Pancreas (tissue), 10 donors: ENCODE measurements around the gene RNASE2. TPM values are rescaled to one million over a fixed set of nuclear protein-coding genes. Genes with fewer than 3 reads are reported as not detected.

Experiments used
- ATAC-seq, 4 donors: fragments of 200-7000 bp; cut with Tn5 transposase; one replicate each; pipeline versions ENCODE4 v1.8.0 to v1.9.1; 2020; ENCODE audit warnings: mild to moderate bottlenecking in 4 of 4, moderate library complexity in 4 of 4
- DNase-seq, 6 donors: peaks; one replicate each; pipeline ENCODE4 v3.0.0-alpha.2; 2020
- FAIRE-seq: peaks from 2 replicates; lab custom pipeline; 2012; peaks lifted over from hg19 to GRCh38; lab: Jason Lieb, UNC
- H3K27ac ChIP-seq, 4 donors: fragments of 200-600 bp; sonication (generic); 1 replicate in 3 of 4; 2 replicates in 1 of 4; pipeline versions ENCODE4 v1.5.0 to v1.8.0; 2020
- H3K27me3 ChIP-seq, 4 donors: fragments of 200-600 bp; one replicate each; pipeline ENCODE4 v1.8.0; 2021
- H3K36me3 ChIP-seq, 3 donors: fragments of 200-600 bp; sonication (generic) in 1 of 3; one replicate each; pipeline versions ENCODE4 v1.5.0 to v1.8.0; 2020 to 2021
- H3K4me1 ChIP-seq, 3 donors: fragments of 200-600 bp; one replicate each; pipeline ENCODE4 v1.8.0; 2021
- H3K4me3 ChIP-seq, 4 donors: fragments of 200-600 bp; sonication (generic) in 2 of 4; one replicate each; pipeline versions ENCODE4 v1.5.0 to v1.8.0; 2020 to 2021
- H3K9me3 ChIP-seq, 4 donors: fragments of 200-600 bp; one replicate each; pipeline ENCODE4 v1.8.0; 2021
- WGBS, 2 donors: extraction: QIAGEN DNeasy Blood & Tissue Kit; methylation state at CpG; one replicate each; pipeline ENCODE4 v1.1.7; 2013; 5-methylcytosine and 5-hydroxymethylcytosine counted together
- intact Hi-C, 3 donors: fragments of 100-400 bp; cut with DNase I; formaldehyde crosslinking; loops; one replicate each; pipeline versions ENCODE4 v1.11.1 to v1.14.2; 2022
- polyA plus RNA-seq, 2 donors: library from polyadenylated mRNA; stranded (reverse); fragments of 200-250 nt; gene quantifications; one replicate each; pipeline ENCODE4 v1.2.3, GENCODE V29; 2013
- total RNA-seq, 6 donors: library from RNA; stranded (reverse); fragmentation: NEBNext Ultra II Directional in 4 of 6; extraction: Animal tissue kit (Norgen Biotek cat#: 25700) in 4 of 6; gene quantifications; one replicate each; pipeline versions ENCODE4 v1.2.1 to v1.2.4, GENCODE V29; 2021 to 2023
- TF ChIP-seq, protein P1 (sequence below), 4 donors: fragments of 200-600 bp; sonication (generic) in 3 of 4; IDR thresholded peaks; one replicate each; pipeline versions ENCODE4 v1.5.0 to v1.8.0; 2021; ENCODE audit warnings: antibody characterized with exemption in 4 of 4
- donor health status: healthy with polysubstance abuse.
- donor health status: DM: no; HTN: no; CAD: no; lungs with moderate emphysema.
- donor health status: DM: no; HTN: no; CAD: no.
- donor health status: control.
- donor health status: control.
- donor health status: Bipolar disorder and iron deficiency.
- donor health status: DM: yes; HTN: yes; CAD: no.
- donor health status: DM: no; HTN: no; CAD: no.
- donor health status: DM: no; HTN: no; CAD: no.
- donor health status: DM: yes; HTN: yes; CAD: no.

RNASE2 gene
- total and polyA plus RNA-seq, 8 donors, result 0.27 to 1.3 (median 0.45) TPM; not detected in 1

GRCh38 chr14:20996521-20996920 is 41.2 kb downstream of the RNASE2 start:
- H3K27me3 ChIP-seq, result no peaks in the 10 kb centered on the region
- H3K4me1 ChIP-seq, result peaks cover 0 to 4% (median 3%) of the 10 kb centered on the region in 3 donors
- H3K36me3 ChIP-seq, result peaks cover 9 to 52% (median 33%) of the 10 kb centered on the region in 3 donors
- no peak for DNase-seq
- no peak overlapping the region for H3K27ac ChIP-seq
- no peak for ATAC-seq
- WGBS, 2 donors, result 81 to 84% methylated on average over 14 of the region's 14 CpGs
- no peak for FAIRE-seq
- no peaks in the 10 kb centered on the region for H3K9me3 ChIP-seq
- H3K4me3 ChIP-seq, result no peak overlapping the region
- intact Hi-C loops, result no loop called here
- TF ChIP-seq, protein P1, sequence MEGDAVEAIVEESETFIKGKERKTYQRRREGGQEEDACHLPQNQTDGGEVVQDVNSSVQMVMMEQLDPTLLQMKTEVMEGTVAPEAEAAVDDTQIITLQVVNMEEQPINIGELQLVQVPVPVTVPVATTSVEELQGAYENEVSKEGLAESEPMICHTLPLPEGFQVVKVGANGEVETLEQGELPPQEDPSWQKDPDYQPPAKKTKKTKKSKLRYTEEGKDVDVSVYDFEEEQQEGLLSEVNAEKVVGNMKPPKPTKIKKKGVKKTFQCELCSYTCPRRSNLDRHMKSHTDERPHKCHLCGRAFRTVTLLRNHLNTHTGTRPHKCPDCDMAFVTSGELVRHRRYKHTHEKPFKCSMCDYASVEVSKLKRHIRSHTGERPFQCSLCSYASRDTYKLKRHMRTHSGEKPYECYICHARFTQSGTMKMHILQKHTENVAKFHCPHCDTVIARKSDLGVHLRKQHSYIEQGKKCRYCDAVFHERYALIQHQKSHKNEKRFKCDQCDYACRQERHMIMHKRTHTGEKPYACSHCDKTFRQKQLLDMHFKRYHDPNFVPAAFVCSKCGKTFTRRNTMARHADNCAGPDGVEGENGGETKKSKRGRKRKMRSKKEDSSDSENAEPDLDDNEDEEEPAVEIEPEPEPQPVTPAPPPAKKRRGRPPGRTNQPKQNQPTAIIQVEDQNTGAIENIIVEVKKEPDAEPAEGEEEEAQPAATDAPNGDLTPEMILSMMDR (IDR thresholded peaks at IDR 0.05), result no peak

- intact Hi-C loops, result no loop called here
- Histone ChIP-seq H3K27me3 (no peaks in the 10 kb centered on the region), H3K4me3 (no peak overlapping the region), H3K36me3 (peaks cover 9 to 52% (median 33%) of the 10 kb centered on the region in 3 donors), H3K9me3 (no peaks in the 10 kb centered on the region), H3K27ac (no peak overlapping the region), H3K4me1 (no peaks in the 10 kb centered on the region)
- WGBS, 2 donors, result 44 to 49% methylated on average over 4 of the region's 4 CpGs
- DNase-seq, result no peak
- no peak for ATAC-seq
- no peak for FAIRE-seq
- TF ChIP-seq, protein P1 (IDR thresholded peaks at IDR 0.05), result no peak
These were observed 41.8 kb downstream of the RNASE2 start for GRCh38 chr14:20997115-20997514.

DNA sequence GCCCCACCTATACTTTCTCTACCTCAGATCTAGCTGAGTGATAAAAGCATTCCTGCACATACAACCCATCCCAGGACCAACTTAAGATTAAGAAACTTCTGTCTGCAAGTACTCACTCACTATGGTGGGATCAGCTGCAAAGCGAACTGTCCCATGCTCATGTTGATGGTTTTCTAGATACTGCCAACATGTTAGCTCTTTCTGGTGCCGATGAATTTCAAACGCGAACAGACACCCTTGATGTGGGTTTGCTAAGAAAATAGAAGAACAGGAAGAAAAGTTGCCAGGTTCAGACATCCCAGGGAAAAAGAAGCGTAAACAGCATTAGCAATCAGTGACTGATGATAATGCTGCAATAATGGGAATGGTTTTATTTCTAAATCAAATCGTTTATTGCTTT is 42.3 kb downstream of the RNASE2 start:
- intact Hi-C loops, result no loop called here
- Histone ChIP-seq H3K4me3 (no peak overlapping the region), H3K27ac (no peak overlapping the region), H3K27me3 (no peaks in the 10 kb centered on the region), H3K9me3 (no peaks in the 10 kb centered on the region), H3K4me1 (no peaks in the 10 kb centered on the region), H3K36me3 (peaks cover 9 to 48% (median 31%) of the 10 kb centered on the region in 3 donors)
- TF ChIP-seq, protein P1 (IDR thresholded peaks at IDR 0.05), result no peak
- ATAC-seq (no peak), FAIRE-seq (no peak), DNase-seq (no peak)
- WGBS, 2 donors, result 57 to 59% methylated on average over 6 of the region's 6 CpGs

GRCh38 chr14:20998139-20998538 is 42.9 kb downstream of the RNASE2 start:
- no peak overlapping the region for H3K27ac ChIP-seq
- ATAC-seq (no peak), FAIRE-seq (no peak), DNase-seq (no peak)
- TF ChIP-seq, protein P1 (IDR thresholded peaks at IDR 0.05), result no peak
- H3K4me3 ChIP-seq, result no peak overlapping the region
- H3K27me3 ChIP-seq, result no peaks in the 10 kb centered on the region
- intact Hi-C loops, result no loop called here
- no peaks in the 10 kb centered on the region for H3K4me1 ChIP-seq
- peaks cover 9 to 42% (median 25%) of the 10 kb centered on the region in 3 donors for H3K36me3 ChIP-seq
- H3K9me3 ChIP-seq, result no peaks in the 10 kb centered on the region
- 49 to 68% methylated on average over 3 of the region's 3 CpGs for WGBS, 2 donors

DNA sequence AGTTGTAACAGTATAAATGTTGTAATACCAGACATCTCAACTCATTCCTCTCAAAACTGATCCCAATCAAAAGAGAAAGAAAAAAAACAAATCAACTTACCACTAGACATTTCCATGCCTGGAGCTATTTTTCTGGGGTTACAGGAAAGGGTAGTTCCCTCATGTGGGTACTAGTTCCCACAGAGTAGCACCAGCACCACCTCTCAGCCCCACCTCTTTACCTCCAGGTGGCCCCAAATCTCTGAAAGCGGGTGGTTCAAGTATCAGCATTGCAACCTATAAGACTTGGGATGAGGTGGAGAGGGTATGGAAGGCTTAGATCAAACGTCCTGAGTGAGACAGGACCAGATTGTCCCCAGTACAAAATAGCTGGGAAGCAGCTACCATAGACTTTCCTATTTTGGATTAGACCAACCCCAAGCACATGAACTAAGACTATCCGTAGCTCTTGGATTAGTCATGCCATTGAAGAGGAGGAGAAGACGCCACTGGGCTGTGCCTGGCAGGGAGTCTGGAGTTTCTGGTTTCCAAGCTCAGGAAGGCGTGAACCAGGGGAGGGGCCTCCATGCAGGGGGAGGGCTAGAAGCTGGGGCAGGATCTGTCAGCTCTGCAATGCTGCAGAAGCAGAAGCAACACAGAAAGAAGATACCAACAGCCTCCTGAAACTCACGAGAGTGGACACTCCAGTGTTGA is 43.5 kb downstream of the RNASE2 start, which contains the start of gene SLC39A2:
SLC39A2 (plus strand) TSS at position 620 of the 693 bp plus-strand sequence. CDS start 154 bp downstream, outside the sequence.
- Histone ChIP-seq H3K36me3 (peaks cover 9 to 35% (median 24%) of the 10 kb centered on the region in 3 donors), H3K9me3 (no peaks in the 10 kb centered on the region), H3K27me3 (no peaks in the 10 kb centered on the region), H3K27ac (no peak within 1 kb of the TSS), H3K4me1 (no peaks in the 10 kb centered on the region), H3K4me3 (no peak within 1 kb of the TSS)
- FAIRE-seq (no peak), ATAC-seq (peak in 3 of 4 donors; percentile 68 to 77 (median 69)), DNase-seq (no peak)
- 37 to 42% methylated on average over 6 of the region's 6 CpGs for whole genome bisulfite sequencing, 2 donors
- intact Hi-C loops, result no loop called here
- TF ChIP-seq, protein P1 (IDR thresholded peaks at IDR 0.05), result no peak
